ENCODE results near the gene ERCC2. TPM values are rescaled to one million over a fixed set of nuclear protein-coding genes. Genes with fewer than 3 reads are reported as not detected.

The ERCC2 gene
- total RNA-seq, 4 donors from 2014 or later = 9.4 to 19.2 (median 15.9) TPM

- H3K27me3 ChIP-seq = no peaks in the 10 kb centered on the region
- no peaks in the 10 kb centered on the region for H3K9me3 ChIP-seq
- DNase-seq = no peak
- no peak overlapping the region for H3K4me3 ChIP-seq (replicated peaks in 1 of 3)
- H3K36me3 ChIP-seq = peaks cover 3 to 6% of the 10 kb centered on the region in 2 donors
- TF ChIP-seq POLR2A (IDR thresholded peaks at IDR 0.05) (no peak), CTCF (IDR thresholded peaks at IDR 0.05) (no peak)
- 96 to 99% methylated on average over 9 of the region's 9 CpGs for WGBS, 2 donors
- H3K4me1 ChIP-seq = no peaks in the 10 kb centered on the region
- intact Hi-C loops (cut with DNase I) = no loop called here
- H3K27ac ChIP-seq = no peak overlapping the region
These were observed 15.0 kb downstream of the ERCC2 start for GRCh38 chr19:45355402-45355801.

DNA sequence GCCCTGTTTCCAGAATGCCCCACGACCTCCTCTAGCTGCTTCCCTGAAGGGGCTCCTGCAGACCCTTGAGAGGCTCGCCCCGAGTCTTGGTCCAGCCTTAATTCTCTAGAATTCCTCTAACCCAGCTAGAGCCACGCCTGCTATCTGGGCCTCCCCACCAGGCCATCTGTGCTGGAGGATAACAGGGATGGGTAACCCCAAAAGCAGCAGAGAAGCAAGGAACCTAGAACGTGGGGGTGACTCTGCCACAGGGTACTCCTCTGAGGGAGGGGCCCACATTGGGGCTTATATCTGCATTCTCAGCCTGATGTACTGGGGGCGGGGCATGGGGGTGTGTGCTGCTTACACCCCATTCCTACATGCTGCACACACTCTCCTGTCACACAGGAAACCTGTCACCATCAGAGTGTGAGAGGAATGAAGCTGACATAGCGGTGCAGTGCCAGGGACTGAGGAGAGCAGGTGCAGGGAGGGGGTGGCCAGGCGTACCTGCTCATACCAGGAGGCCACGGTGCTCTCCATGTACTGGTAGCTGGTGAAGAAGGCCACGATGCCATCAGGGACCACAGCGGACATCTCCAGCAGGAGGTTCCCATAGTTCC, 16.0 kb downstream of the ERCC2 start:
- intact Hi-C loops (cut with DNase I) = no loop called here
- no peaks in the 10 kb centered on the region for H3K4me1 ChIP-seq
- H3K27ac ChIP-seq = no peak overlapping the region
- H3K27me3 ChIP-seq = no peaks in the 10 kb centered on the region
- 89 to 95% methylated on average over 9 to 11 of the region's 11 CpGs for WGBS, 2 donors
- H3K9me3 ChIP-seq = no peaks in the 10 kb centered on the region
- H3K36me3 ChIP-seq = peaks cover 3 to 6% of the 10 kb centered on the region in 2 donors
- no peak overlapping the region for H3K4me3 ChIP-seq (replicated peaks in 1 of 3)
- no peak for DNase-seq
- TF ChIP-seq POLR2A (IDR thresholded peaks at IDR 0.05) (no peak), CTCF (IDR thresholded peaks at IDR 0.05) (no peak)

- intact Hi-C loops (cut with DNase I) = no loop called here
- TF ChIP-seq POLR2A (IDR thresholded peaks at IDR 0.05) = no peak
- no peak for TF ChIP-seq CTCF (IDR thresholded peaks at IDR 0.05)
- WGBS, 2 donors = 92 to 97% methylated on average over 13 to 18 of the region's 20 CpGs
- Histone ChIP-seq H3K27ac (no peak overlapping the region), H3K4me1 (no peaks in the 10 kb centered on the region), H3K36me3 (peaks cover 3 to 6% of the 10 kb centered on the region in 2 donors), H3K27me3 (no peaks in the 10 kb centered on the region), H3K9me3 (no peaks in the 10 kb centered on the region), H3K4me3 (replicated peaks in 1 of 3) (no peak overlapping the region)
- DNase-seq = no peak
These were observed 17.2 kb downstream of the ERCC2 start for GRCh38 chr19:45352914-45353796.

- Histone ChIP-seq H3K27ac (no peak overlapping the region), H3K27me3 (no peaks in the 10 kb centered on the region), H3K4me1 (no peaks in the 10 kb centered on the region), H3K9me3 (no peaks in the 10 kb centered on the region), H3K4me3 (replicated peaks in 1 of 3) (no peak overlapping the region), H3K36me3 (peaks cover 3 to 6% of the 10 kb centered on the region in 2 donors)
- intact Hi-C loops (cut with DNase I) = no loop called here
- 87 to 95% methylated on average over 14 of the region's 20 CpGs for WGBS, 2 donors
- no peak for DNase-seq
- TF ChIP-seq POLR2A (IDR thresholded peaks at IDR 0.05) = no peak
- TF ChIP-seq CTCF (IDR thresholded peaks at IDR 0.05) = no peak
These were observed 17.9 kb downstream of the ERCC2 start for GRCh38 chr19:45352471-45352870.

DNA sequence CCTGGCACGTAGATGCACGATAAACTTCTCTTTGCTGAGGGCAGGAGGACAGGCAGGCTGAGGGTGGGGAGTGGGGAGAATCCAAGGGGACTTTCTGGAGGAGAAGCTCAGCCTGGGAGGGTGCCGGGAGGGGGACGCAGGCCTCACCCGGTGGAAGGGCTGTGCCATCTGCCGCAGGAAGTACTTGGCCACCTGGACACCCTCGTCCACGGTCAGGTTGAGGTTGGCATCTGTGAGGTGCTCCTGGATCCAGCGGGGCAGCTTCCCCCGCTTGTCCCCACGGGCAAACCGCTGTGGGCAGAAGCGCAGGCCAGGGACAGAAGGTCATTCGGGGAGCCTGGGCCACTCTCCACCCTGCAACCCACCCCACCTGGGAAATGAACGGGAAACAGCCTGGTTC, 18.3 kb downstream of the ERCC2 start:
- H3K27ac ChIP-seq = no peak overlapping the region
- no peak for TF ChIP-seq POLR2A (IDR thresholded peaks at IDR 0.05)
- TF ChIP-seq CTCF (IDR thresholded peaks at IDR 0.05) = no peak
- intact Hi-C loops (cut with DNase I) = no loop called here
- no peaks in the 10 kb centered on the region for H3K4me1 ChIP-seq
- H3K4me3 ChIP-seq (replicated peaks in 1 of 3) = no peak overlapping the region
- WGBS, 2 donors = 95 to 98% methylated on average over 10 to 13 of the region's 15 CpGs
- H3K9me3 ChIP-seq = no peaks in the 10 kb centered on the region
- DNase-seq = no peak
- no peaks in the 10 kb centered on the region for H3K27me3 ChIP-seq
- peaks cover 3 to 6% of the 10 kb centered on the region in 2 donors for H3K36me3 ChIP-seq

Measured in thyroid gland (tissue), 4 donors.